DND-41 (cell line): ENCODE data around the gene ARHGAP18.

ENCODE experiments used
- ATAC-seq: fragments of 200-7000 bp; cut with Tn5 transposase; 3 replicates; pipeline ENCODE4 v1.9.1; 2021; ENCODE audit warnings: low read depth; ENCODE audit not compliant: insufficient read depth
- DNase-seq: peaks from one replicate; pipeline ENCODE4 v3.0.0-alpha.2; 2020
- H2AFZ ChIP-seq: 2 replicates; pipeline ENCODE4 v1.6.0; 2012; ENCODE audit warnings: low read depth, low read length
- H3K27ac ChIP-seq: 2 replicates; pipeline ENCODE4 v1.5.1; 2012; ENCODE audit warnings: low read length, inconsistent platforms
- H3K27me3 ChIP-seq: fragments of 200-600 bp; sonication (generic); 2 replicates; pipeline ENCODE4 v1.6.0; 2012; ENCODE audit warnings: low read length, mild to moderate bottlenecking, inconsistent platforms; ENCODE audit not compliant: insufficient read depth, poor library complexity
- H3K36me3 ChIP-seq: 2 replicates; pipeline ENCODE4 v1.5.1; 2012; ENCODE audit warnings: low read length, inconsistent platforms; ENCODE audit not compliant: insufficient read depth
- H3K4me1 ChIP-seq: 2 replicates; pipeline ENCODE4 v1.5.1; 2012; ENCODE audit warnings: mild to moderate bottlenecking, low read length; ENCODE audit not compliant: insufficient read depth
- H3K4me2 ChIP-seq: 2 replicates; pipeline ENCODE4 v1.6.0; 2012; ENCODE audit warnings: mild to moderate bottlenecking, moderate library complexity, low read length, inconsistent platforms; ENCODE audit not compliant: insufficient read depth
- H3K4me3 ChIP-seq, 2 experiments: fragments of 200-600 bp in 1 of 2; shearing (Covaris generic) in 1 of 2; 2 replicates each; pipeline ENCODE4 v1.5.1; 2012 to 2016; ENCODE audit warnings: inconsistent platforms in 2 of 2, low read length in 2 of 2, mild to moderate bottlenecking in 2 of 2, low read depth in 1 of 2, moderate library complexity in 1 of 2
- H3K79me2 ChIP-seq: 2 replicates; pipeline ENCODE4 v1.6.0; 2012; ENCODE audit warnings: low read length, inconsistent platforms; ENCODE audit not compliant: insufficient read depth
- H3K9ac ChIP-seq: 2 replicates; pipeline ENCODE4 v1.6.0; 2012; ENCODE audit warnings: low read depth, mild to moderate bottlenecking, inconsistent platforms, low read length, moderate library complexity
- H3K9me3 ChIP-seq: 2 replicates; pipeline ENCODE4 v1.5.1; 2012; ENCODE audit warnings: low read length, moderate library complexity, mild to moderate bottlenecking, inconsistent platforms; ENCODE audit not compliant: insufficient read depth, severe bottlenecking
- H4K20me1 ChIP-seq: 2 replicates; pipeline ENCODE4 v1.6.0; 2012; ENCODE audit warnings: low read length; ENCODE audit not compliant: insufficient read depth
- EZH2 ChIP-seq: IDR thresholded peaks from 3 replicates; pipeline ENCODE4 v1.6.1; 2012; ENCODE audit warnings: borderline replicate concordance, low read depth, mild to moderate bottlenecking, moderate library complexity, low read length, inconsistent platforms; ENCODE audit not compliant: severe bottlenecking
- TF ChIP-seq, protein P1 (sequence below): IDR thresholded peaks from 2 replicates; pipeline ENCODE4 v1.5.1; 2012; ENCODE audit warnings: borderline replicate concordance, low read length, moderate library complexity, mild to moderate bottlenecking; ENCODE audit not compliant: poor library complexity, severe bottlenecking; ENCODE audit errors: extremely low read depth

ARHGAP18 gene

GRCh38 chr6:129542705-129543104 lies 167.3 kb downstream of the ARHGAP18 start:
- H3K36me3 ChIP-seq = no peaks in the 10 kb centered on the region
- H3K27me3 ChIP-seq = peaks cover 2% of the 10 kb centered on the region
- no peak overlapping the region for H3K4me2 ChIP-seq
- H3K4me1 ChIP-seq = no peaks in the 10 kb centered on the region
- DNase-seq (no peak), ATAC-seq (no peak)
- TF ChIP-seq, protein P1, sequence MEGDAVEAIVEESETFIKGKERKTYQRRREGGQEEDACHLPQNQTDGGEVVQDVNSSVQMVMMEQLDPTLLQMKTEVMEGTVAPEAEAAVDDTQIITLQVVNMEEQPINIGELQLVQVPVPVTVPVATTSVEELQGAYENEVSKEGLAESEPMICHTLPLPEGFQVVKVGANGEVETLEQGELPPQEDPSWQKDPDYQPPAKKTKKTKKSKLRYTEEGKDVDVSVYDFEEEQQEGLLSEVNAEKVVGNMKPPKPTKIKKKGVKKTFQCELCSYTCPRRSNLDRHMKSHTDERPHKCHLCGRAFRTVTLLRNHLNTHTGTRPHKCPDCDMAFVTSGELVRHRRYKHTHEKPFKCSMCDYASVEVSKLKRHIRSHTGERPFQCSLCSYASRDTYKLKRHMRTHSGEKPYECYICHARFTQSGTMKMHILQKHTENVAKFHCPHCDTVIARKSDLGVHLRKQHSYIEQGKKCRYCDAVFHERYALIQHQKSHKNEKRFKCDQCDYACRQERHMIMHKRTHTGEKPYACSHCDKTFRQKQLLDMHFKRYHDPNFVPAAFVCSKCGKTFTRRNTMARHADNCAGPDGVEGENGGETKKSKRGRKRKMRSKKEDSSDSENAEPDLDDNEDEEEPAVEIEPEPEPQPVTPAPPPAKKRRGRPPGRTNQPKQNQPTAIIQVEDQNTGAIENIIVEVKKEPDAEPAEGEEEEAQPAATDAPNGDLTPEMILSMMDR = no peak
- no peak for TF ChIP-seq EZH2
- H3K27ac ChIP-seq = no peak overlapping the region
- no peaks in the 10 kb centered on the region for H3K9me3 ChIP-seq
- no peaks in the 10 kb centered on the region for H3K79me2 ChIP-seq
- no peak overlapping the region for H2AFZ ChIP-seq
- H4K20me1 ChIP-seq = no peaks in the 10 kb centered on the region
- no peak overlapping the region for H3K9ac ChIP-seq
- no peak overlapping the region for H3K4me3 ChIP-seq

DNA sequence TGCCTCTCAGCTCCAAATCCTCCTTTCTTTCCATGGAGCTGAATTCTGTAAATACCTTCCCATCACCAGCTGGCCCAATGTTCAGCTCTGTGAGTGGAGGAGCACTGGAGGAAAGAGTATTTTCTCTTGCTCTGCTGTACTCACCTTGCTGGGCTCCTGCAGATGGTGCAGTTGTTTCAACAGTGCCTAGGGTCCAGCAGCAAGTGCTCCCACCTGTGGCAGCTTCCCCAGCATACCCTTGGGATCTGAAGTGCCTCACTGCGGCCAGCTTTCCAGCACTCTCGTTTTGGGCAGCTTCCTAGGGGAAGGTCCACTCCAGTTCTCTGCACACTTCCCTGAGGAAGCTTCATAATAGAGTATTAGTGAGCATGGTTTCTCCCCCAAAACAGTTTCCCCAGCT lies 170.9 kb downstream of the ARHGAP18 start:
- H3K27ac ChIP-seq = no peak overlapping the region
- H4K20me1 ChIP-seq = no peaks in the 10 kb centered on the region
- H3K9ac ChIP-seq = no peak overlapping the region
- H3K4me1 ChIP-seq = no peaks in the 10 kb centered on the region
- ATAC-seq (no peak), DNase-seq (no peak)
- no peaks in the 10 kb centered on the region for H3K36me3 ChIP-seq
- H3K79me2 ChIP-seq = no peaks in the 10 kb centered on the region
- H3K9me3 ChIP-seq = no peaks in the 10 kb centered on the region
- no peak overlapping the region for H3K4me2 ChIP-seq
- no peak overlapping the region for H2AFZ ChIP-seq
- no peak for TF ChIP-seq EZH2
- TF ChIP-seq, protein P1 = no peak
- no peak overlapping the region for H3K4me3 ChIP-seq
- peaks cover 10% of the 10 kb centered on the region for H3K27me3 ChIP-seq

DNA sequence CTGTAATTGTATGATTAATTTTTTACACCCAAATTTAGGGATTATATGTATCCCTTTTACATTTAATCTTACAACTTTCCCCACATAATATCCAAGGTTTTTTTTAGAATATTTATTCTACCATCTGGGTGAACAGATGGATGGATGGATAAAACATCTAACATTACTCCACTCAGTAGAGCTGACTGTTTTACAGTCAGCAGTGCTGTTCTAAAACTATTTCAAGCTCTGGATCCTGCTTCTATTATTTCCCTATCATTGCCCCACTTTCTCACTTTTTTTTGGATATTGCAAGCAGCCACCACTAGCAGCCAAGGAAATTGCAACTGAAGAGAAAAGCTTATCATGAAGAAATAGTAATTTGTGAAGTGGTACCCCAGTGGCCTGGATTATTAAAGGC lies 173.7 kb downstream of the ARHGAP18 start:
- Histone ChIP-seq H3K79me2 (no peaks in the 10 kb centered on the region), H3K9me3 (no peaks in the 10 kb centered on the region), H2AFZ (no peak overlapping the region), H3K4me1 (no peaks in the 10 kb centered on the region), H3K4me3 (no peak overlapping the region), H4K20me1 (no peaks in the 10 kb centered on the region), H3K4me2 (no peak overlapping the region), H3K36me3 (no peaks in the 10 kb centered on the region), H3K27me3 (peaks cover 12% of the 10 kb centered on the region), H3K27ac (no peak overlapping the region), H3K9ac (no peak overlapping the region)
- DNase-seq = no peak
- no peak for ATAC-seq
- TF ChIP-seq, protein P1 = no peak
- no peak for TF ChIP-seq EZH2

DNA sequence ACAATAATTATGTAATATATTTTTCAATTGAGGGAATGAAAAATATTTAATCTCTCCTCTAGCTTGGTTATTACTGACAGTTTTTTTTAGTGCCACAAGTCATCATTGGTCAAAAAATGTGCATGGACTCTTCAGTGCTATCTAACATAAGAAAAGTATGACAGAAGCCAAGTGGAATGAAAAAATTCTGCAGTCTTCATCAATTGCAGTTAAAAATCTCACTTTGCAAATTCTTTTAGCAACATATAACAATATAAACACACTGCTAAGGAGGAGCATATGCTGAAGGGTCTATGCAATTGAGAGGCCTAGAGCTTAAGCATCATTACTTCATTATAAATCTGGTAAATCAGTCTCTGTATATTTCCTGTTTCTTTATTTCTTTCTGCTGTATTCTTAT lies 175.1 kb downstream of the ARHGAP18 start:
- no peaks in the 10 kb centered on the region for H3K4me1 ChIP-seq
- peaks cover 12% of the 10 kb centered on the region for H3K27me3 ChIP-seq
- TF ChIP-seq, protein P1 = no peak
- no peak for TF ChIP-seq EZH2
- H3K9ac ChIP-seq = no peak overlapping the region
- no peak for DNase-seq
- no peaks in the 10 kb centered on the region for H3K9me3 ChIP-seq
- no peaks in the 10 kb centered on the region for H3K79me2 ChIP-seq
- H3K4me2 ChIP-seq = no peak overlapping the region
- H3K27ac ChIP-seq = no peak overlapping the region
- no peak overlapping the region for H2AFZ ChIP-seq
- H4K20me1 ChIP-seq = no peaks in the 10 kb centered on the region
- no peak overlapping the region for H3K4me3 ChIP-seq
- no peaks in the 10 kb centered on the region for H3K36me3 ChIP-seq
- ATAC-seq = no peak
